Activated T-cell treated with anti-CD3 and anti-CD28 coated beads for 48 hours (primary cell): ENCODE measurements around the gene TBC1D8.

Source experiments
- DNase-seq: peaks from one replicate; pipeline ENCODE4 v3.0.0-alpha.2; 2020; ENCODE audit warnings: low read depth

Gene TBC1D8

GRCh38 chr2:101162561-101163330 lies 11.6 kb upstream of the TBC1D8 start:
- no peak for DNase-seq

DNA sequence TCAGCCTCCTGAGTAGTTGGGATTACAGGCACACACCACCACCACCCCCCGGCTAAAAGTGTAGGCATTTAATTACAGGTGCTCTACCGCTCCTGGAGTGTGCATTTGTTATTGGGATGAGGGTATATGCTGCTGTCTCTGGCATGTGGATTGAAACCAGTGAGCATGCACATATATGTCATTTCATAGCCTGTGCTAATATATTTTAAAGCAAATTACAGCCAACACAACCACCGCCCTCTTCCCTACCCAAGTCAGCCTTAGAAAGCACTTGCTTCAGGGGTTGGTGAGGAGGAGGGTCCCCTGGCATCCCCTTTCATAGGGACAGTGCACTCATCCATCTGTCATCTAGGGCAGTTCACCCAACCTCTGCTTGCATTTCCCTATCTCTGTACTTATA lies 10.5 kb upstream of the TBC1D8 start:
- DNase-seq = no peak

GRCh38 chr2:101160454-101160853 lies 9.3 kb upstream of the TBC1D8 start:
- no peak for DNase-seq

- no peak for DNase-seq
Measured at GRCh38 chr2:101159526-101159925, 8.3 kb upstream of the TBC1D8 start.

DNA sequence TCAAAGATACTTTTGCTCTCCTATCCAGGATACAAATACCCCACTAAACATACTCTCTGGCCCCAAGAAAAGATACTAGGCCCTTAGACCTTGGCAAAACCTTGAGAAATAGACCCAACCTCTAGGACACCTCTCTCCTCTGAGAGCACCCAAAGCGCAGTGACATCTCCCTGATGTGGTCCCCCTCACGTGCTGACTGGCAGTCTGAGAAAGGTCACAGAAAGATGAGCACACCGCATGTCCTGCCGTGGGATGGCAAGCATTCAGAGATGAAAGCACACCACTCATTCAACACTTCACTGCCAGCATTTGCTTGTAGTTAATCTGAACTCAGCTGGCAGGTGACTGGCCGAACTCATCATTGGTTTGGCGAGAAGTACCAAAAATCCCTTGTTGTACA lies 6.1 kb upstream of the TBC1D8 start:
- DNase-seq = no peak

DNA sequence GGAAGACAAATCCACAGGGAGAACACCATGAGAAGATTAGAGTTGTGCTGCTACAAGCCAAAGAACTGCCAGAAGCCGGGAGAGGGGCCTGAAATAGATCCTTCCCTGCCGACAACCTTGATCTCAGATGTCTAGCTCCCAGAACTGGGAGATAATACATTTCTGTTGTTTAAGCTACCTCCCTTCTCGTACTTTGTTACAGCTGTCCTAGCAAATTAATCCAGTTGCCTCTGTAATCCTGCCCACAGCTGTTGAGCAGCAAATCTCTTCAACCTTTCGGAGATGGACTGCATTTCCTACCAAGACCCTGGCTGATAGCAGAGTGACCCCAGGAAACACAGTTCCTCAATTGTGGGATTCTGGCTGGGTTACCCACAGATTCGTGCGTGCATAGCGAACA lies 2.6 kb upstream of the TBC1D8 start:
- DNase-seq = no peak

DNA sequence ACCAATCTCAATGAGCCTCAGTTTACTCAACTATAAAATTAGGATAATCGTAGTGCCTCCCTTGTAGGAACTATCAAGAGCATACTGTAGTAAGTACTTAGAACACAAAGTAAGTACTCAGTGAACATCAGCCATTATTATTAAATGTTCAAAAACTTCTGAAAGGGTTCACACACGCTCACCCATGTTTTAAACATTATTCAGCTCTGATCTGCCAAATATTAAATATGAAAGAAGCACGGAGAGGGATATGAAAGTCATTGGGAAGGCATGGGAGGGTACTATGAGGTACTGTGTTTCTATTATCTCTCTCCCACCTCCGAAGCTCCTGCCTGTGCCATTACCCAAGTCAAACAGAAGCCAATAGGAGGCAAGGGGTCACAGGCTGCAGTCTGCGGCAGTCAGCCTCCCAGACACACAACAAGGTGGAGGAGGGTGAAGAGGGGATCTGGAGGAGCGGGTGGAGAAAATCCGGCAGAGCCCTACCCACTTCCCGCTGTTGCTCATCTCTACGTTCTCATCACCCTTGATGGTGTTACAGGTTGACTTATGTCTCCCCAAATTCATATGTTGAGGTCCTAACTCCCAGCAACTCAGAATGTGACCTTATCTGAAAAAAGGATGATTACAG lies 2.0 kb upstream of the TBC1D8 start:
- DNase-seq = no peak

- no peak for DNase-seq
Measured at GRCh38 chr2:101152272-101153076, 1.3 kb upstream of the TBC1D8 start.

- no peak for DNase-seq
Measured at GRCh38 chr2:101151859-101152271, 683 bp upstream of the TBC1D8 start.

- DNase-seq = no peak
Measured at GRCh38 chr2:101150306-101151145, 656 bp downstream of the TBC1D8 start.

- no peak for DNase-seq
Measured at GRCh38 chr2:101149241-101150192, 1.7 kb downstream of the TBC1D8 start.

DNA sequence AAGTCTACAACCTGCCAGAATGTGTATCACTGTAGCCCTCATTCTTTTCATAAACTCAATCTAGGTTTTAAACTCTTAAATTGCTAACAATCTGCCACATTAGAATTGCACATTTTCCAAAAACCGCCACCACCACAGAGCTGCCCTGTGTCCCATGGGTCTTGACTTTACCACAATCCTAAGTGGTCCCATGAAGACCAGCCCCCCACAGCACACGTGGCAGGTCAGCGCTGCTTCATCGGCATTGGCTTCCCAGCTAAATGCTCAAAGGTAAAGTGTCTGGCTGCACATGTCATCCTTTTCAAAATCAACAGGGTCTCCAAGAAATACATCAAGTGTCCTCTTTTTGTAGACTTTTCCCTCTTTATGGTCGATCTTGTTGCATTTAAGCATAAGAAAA lies 2.4 kb downstream of the TBC1D8 start:
- DNase-seq = no peak

DNA sequence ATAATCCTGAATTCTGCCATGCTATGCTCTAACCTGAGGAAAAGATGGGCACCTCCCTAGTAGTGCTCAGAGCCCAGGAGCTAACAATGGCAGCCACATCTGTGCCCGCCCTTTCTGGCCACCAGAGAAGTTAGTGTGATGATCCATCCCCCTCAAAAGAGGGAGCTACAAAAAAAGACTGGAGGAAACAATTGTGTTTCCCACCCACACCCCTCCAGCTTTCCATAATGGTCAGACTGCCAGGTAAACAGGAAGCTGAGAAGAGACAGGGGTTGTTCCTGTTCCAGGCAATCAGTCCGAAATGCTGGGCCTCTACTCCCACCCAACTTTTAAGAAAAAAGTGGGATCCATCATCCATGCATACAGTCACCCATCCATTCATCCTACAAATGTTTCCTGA lies 3.2 kb downstream of the TBC1D8 start:
- DNase-seq = no peak

DNA sequence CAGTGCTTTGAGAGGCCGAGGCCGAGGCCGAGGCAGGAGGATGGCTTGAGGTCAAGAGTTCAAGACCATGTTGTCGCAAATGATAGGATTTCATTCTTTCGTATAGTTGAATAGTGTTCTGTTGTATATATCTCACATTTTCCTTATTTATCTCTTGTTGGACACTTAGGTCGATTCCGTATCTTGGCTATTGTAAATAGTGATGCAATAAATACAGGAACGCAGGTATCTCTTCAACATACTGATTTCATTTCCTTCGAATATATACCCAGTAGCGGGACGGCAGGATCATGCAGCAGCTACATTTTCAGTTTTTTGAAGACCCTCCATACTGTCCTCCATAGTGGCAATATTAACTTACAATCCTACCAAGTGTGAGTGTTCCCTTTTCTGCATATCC lies 4.1 kb downstream of the TBC1D8 start:
- DNase-seq = no peak

- no peak for DNase-seq
Measured at GRCh38 chr2:101146535-101146934, 4.6 kb downstream of the TBC1D8 start.

GRCh38 chr2:101145406-101145805 lies 5.8 kb downstream of the TBC1D8 start:
- no peak for DNase-seq

- DNase-seq = no peak
Measured at GRCh38 chr2:101142163-101142562, 9.0 kb downstream of the TBC1D8 start.

DNA sequence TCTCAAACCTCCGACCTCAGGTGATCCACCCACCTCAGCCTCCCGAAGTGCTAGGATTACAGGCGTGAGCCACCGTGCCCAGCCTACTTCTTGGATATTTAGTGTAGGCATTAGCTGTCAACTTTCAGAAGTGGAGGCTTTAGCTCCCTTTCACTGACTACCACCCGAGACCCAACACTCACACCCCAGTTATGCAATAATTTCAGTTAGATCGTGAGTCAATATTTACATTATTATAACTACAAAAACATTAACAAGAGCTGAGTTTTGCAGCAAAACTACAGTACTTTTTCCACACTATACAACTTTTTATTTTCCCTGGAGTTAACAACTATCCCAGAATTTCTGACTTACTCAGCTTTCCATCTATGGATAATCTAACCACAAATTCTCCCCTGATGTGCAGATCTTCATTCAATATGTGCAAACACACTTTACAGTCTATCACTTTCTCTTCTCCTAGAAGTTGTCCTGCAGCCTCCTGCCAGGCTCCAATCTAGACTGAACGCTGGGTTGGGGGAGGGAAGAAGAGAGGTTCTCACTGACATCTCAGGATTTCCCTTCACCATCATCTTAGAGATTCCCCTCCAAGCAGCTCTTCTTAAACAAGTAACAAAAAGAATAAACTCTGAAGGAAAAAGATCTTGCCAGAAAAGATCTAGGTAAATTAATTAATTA lies 10.1 kb downstream of the TBC1D8 start:
- DNase-seq = no peak

- DNase-seq = no peak
Measured at GRCh38 chr2:101140237-101140636, 10.9 kb downstream of the TBC1D8 start.

DNA sequence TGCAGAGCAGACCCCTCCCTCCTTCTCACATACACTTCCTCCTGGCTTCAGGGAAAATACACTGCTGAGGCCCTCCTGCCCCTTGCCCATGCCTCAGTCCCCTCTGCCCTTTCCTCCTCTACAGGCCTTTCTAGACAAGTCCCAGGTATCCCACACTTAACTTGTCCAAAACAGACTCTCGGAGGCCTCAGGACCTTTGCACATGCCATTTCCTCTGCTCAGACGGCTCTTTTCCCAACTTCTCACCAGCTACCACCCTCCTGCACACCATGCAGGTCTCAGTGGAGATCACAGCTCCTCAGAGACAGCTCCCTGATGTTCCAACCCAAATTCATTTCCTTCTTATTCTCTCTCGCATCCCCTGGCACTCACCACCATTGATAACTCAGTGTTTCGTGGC lies 11.7 kb downstream of the TBC1D8 start:
- no peak for DNase-seq
